ENCODE data around the gene FHIT.

DNA sequence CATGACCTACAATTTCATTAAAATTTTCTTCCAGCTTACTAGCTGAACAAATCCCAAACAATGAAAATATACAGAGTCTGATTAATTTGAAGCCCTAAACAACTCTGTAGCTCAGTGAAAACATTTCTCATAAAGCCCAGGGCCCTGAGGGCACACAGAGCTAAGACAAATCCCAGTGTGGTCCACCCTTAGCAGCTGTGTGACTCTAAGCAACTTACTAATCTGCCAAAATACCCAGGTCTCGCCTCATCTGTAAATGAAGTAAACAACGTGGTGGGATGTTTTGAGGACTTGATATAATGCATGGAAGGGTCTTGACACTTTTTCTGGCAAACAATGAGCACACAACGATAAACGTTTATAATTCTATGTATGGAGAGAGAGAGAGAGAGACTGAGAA is 158.4 kb downstream of the FHIT start:
- TF ChIP-seq, protein P1, sequence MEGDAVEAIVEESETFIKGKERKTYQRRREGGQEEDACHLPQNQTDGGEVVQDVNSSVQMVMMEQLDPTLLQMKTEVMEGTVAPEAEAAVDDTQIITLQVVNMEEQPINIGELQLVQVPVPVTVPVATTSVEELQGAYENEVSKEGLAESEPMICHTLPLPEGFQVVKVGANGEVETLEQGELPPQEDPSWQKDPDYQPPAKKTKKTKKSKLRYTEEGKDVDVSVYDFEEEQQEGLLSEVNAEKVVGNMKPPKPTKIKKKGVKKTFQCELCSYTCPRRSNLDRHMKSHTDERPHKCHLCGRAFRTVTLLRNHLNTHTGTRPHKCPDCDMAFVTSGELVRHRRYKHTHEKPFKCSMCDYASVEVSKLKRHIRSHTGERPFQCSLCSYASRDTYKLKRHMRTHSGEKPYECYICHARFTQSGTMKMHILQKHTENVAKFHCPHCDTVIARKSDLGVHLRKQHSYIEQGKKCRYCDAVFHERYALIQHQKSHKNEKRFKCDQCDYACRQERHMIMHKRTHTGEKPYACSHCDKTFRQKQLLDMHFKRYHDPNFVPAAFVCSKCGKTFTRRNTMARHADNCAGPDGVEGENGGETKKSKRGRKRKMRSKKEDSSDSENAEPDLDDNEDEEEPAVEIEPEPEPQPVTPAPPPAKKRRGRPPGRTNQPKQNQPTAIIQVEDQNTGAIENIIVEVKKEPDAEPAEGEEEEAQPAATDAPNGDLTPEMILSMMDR (IDR thresholded peaks at IDR 0.05) = no peak
- TF ChIP-seq POLR2A (IDR thresholded peaks at IDR 0.05) = no peak
- TF ChIP-seq EP300 (IDR thresholded peaks at IDR 0.05; ENCODE audit: low read depth) = no peak
- TF ChIP-seq POLR2AphosphoS5 (IDR thresholded peaks at IDR 0.05) = no peak

Data from transverse colon (tissue), 4 donors.